Stomach (tissue), 4 donors: ENCODE results near the gene STRADB.

ENCODE experiments used
- EP300 ChIP-seq: sonication (generic); formaldehyde crosslinking; IDR thresholded peaks from one replicate; pipeline ENCODE4 v1.6.1; 2017; ENCODE audit warnings: antibody characterized with exemption
- POLR2A ChIP-seq, 4 donors: fragments of 450-650 bp; IDR thresholded peaks; one replicate each; pipeline ENCODE4 v1.6.1; 2016; ENCODE audit warnings: antibody characterized with exemption in 4 of 4, control low read depth in 2 of 4, mild to moderate bottlenecking in 1 of 4, moderate library complexity in 1 of 4
- POLR2AphosphoS5 ChIP-seq, 3 donors: sonication (generic); formaldehyde crosslinking; IDR thresholded peaks; one replicate each; pipeline ENCODE4 v1.6.1; 2016; ENCODE audit warnings: antibody characterized with exemption in 3 of 3
- TF ChIP-seq, protein P1 (sequence below), 7 experiments: fragments of 450-650 bp in 4 of 7; fragments of 200-600 bp in 3 of 7; sonication (generic) in 3 of 7; IDR thresholded peaks; one replicate each; pipeline ENCODE4 v1.5.1; 2016 to 2019; ENCODE audit warnings: antibody characterized with exemption in 7 of 7, control low read depth in 2 of 7, mild to moderate bottlenecking in 1 of 7

DNA sequence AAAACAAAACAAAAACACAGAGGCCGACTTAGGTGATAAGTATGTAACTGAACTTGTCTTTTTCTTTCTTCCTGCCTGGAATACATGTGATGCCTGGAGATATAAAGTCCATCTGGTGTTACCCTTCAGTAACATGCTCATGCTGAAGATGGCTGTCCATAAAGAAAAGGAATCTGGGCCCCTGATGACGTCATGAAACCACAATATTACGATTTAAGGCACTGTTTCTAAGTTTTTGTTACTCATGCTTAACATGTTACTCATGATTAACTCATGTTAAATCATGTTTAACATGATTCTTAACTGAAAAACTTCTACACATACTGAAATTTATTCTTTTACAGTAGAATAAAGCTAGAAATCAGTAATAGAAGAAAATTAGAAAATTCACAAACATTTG is 49.0 kb downstream of the STRADB start:
- TF ChIP-seq, protein P1, sequence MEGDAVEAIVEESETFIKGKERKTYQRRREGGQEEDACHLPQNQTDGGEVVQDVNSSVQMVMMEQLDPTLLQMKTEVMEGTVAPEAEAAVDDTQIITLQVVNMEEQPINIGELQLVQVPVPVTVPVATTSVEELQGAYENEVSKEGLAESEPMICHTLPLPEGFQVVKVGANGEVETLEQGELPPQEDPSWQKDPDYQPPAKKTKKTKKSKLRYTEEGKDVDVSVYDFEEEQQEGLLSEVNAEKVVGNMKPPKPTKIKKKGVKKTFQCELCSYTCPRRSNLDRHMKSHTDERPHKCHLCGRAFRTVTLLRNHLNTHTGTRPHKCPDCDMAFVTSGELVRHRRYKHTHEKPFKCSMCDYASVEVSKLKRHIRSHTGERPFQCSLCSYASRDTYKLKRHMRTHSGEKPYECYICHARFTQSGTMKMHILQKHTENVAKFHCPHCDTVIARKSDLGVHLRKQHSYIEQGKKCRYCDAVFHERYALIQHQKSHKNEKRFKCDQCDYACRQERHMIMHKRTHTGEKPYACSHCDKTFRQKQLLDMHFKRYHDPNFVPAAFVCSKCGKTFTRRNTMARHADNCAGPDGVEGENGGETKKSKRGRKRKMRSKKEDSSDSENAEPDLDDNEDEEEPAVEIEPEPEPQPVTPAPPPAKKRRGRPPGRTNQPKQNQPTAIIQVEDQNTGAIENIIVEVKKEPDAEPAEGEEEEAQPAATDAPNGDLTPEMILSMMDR (IDR thresholded peaks at IDR 0.05): no peak
- TF ChIP-seq POLR2A (IDR thresholded peaks at IDR 0.05) (no peak), EP300 (no peak), POLR2AphosphoS5 (IDR thresholded peaks at IDR 0.05) (no peak)
